Uterus (tissue), 2 donors: ENCODE data around the gene RARRES2.
"Not testable (repeated sequence)": the region's sequence is repeated elsewhere in the genome, so short reads cannot be mapped to it uniquely, and the experiment has no call there.

Source experiments
- POLR2A ChIP-seq, 2 donors: fragments of 450-650 bp; IDR thresholded peaks; one replicate each; pipeline ENCODE4 v1.6.1; 2016; ENCODE audit warnings: antibody characterized with exemption in 2 of 2, mild to moderate bottlenecking in 1 of 2, moderate library complexity in 1 of 2
- TF ChIP-seq, protein P1 (sequence below), 4 experiments: fragments of 200-600 bp in 2 of 4; fragments of 450-650 bp in 2 of 4; sonication (generic) in 2 of 4; IDR thresholded peaks; one replicate each; pipeline ENCODE4 v1.5.1; 2016 to 2019; ENCODE audit warnings: antibody characterized with exemption in 4 of 4, mild to moderate bottlenecking in 2 of 4, moderate library complexity in 1 of 4

- TF ChIP-seq, protein P1, sequence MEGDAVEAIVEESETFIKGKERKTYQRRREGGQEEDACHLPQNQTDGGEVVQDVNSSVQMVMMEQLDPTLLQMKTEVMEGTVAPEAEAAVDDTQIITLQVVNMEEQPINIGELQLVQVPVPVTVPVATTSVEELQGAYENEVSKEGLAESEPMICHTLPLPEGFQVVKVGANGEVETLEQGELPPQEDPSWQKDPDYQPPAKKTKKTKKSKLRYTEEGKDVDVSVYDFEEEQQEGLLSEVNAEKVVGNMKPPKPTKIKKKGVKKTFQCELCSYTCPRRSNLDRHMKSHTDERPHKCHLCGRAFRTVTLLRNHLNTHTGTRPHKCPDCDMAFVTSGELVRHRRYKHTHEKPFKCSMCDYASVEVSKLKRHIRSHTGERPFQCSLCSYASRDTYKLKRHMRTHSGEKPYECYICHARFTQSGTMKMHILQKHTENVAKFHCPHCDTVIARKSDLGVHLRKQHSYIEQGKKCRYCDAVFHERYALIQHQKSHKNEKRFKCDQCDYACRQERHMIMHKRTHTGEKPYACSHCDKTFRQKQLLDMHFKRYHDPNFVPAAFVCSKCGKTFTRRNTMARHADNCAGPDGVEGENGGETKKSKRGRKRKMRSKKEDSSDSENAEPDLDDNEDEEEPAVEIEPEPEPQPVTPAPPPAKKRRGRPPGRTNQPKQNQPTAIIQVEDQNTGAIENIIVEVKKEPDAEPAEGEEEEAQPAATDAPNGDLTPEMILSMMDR (IDR thresholded peaks at IDR 0.05): not testable (repeated sequence)
- not testable (repeated sequence) for TF ChIP-seq POLR2A (IDR thresholded peaks at IDR 0.05)
Observed at GRCh38 chr7:150306377-150306776, 35.1 kb downstream of the RARRES2 start.
